ENCODE results near the gene APOBEC4.

GRCh38 chr1:183604815-183605214 lies 48.3 kb downstream of the APOBEC4 start:
- TF ChIP-seq EZH2 (IDR thresholded peaks at IDR 0.05; ENCODE audit: insufficient read depth, poor library complexity, severe bottlenecking) (no peak), EZH2phosphoT487 (IDR thresholded peaks at IDR 0.05; ENCODE audit: insufficient read depth, low read depth) (no peak)
